ENCODE data around the gene DPEP2NB.
A peak's percentile ranks its signal among the peaks of the same experiment; 100 is the strongest.
"Not testable (repeated sequence)": the region's sequence is repeated elsewhere in the genome, so short reads cannot be mapped to it uniquely, and the experiment has no call there.

Gene DPEP2NB

GRCh38 chr16:67977005-67977404 is 38.7 kb downstream of the DPEP2NB start:
- TF ChIP-seq, protein P1, sequence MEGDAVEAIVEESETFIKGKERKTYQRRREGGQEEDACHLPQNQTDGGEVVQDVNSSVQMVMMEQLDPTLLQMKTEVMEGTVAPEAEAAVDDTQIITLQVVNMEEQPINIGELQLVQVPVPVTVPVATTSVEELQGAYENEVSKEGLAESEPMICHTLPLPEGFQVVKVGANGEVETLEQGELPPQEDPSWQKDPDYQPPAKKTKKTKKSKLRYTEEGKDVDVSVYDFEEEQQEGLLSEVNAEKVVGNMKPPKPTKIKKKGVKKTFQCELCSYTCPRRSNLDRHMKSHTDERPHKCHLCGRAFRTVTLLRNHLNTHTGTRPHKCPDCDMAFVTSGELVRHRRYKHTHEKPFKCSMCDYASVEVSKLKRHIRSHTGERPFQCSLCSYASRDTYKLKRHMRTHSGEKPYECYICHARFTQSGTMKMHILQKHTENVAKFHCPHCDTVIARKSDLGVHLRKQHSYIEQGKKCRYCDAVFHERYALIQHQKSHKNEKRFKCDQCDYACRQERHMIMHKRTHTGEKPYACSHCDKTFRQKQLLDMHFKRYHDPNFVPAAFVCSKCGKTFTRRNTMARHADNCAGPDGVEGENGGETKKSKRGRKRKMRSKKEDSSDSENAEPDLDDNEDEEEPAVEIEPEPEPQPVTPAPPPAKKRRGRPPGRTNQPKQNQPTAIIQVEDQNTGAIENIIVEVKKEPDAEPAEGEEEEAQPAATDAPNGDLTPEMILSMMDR (IDR thresholded peaks at IDR 0.05; ENCODE audit: insufficient read depth, missing control alignments), result no peak
- DNase-seq (ENCODE audit: insufficient read length, low spot score) (no peak), FAIRE-seq (no peak)

- FAIRE-seq, result no peak
- TF ChIP-seq, protein P1 (IDR thresholded peaks at IDR 0.05; ENCODE audit: insufficient read depth, missing control alignments), result no peak
- DNase-seq (ENCODE audit: insufficient read length, low spot score), result no peak
Measured at GRCh38 chr16:67976205-67976604, 39.5 kb downstream of the DPEP2NB start.

GRCh38 chr16:67975321-67976105 is 40.2 kb downstream of the DPEP2NB start:
- DNase-seq (ENCODE audit: insufficient read length, low spot score) (no peak), FAIRE-seq (no peak)
- TF ChIP-seq, protein P1 (IDR thresholded peaks at IDR 0.05; ENCODE audit: insufficient read depth, missing control alignments), result no peak

GRCh38 chr16:67972285-67972684 is 43.4 kb downstream of the DPEP2NB start:
- DNase-seq (ENCODE audit: insufficient read length, low spot score); FAIRE-seq: not testable (repeated sequence)

- no peak for DNase-seq (ENCODE audit: insufficient read length, low spot score)
- FAIRE-seq, result no peak
- TF ChIP-seq, protein P1 (IDR thresholded peaks at IDR 0.05; ENCODE audit: insufficient read depth, missing control alignments), result no peak
Measured at GRCh38 chr16:67971111-67971510, 44.6 kb downstream of the DPEP2NB start.

DNA sequence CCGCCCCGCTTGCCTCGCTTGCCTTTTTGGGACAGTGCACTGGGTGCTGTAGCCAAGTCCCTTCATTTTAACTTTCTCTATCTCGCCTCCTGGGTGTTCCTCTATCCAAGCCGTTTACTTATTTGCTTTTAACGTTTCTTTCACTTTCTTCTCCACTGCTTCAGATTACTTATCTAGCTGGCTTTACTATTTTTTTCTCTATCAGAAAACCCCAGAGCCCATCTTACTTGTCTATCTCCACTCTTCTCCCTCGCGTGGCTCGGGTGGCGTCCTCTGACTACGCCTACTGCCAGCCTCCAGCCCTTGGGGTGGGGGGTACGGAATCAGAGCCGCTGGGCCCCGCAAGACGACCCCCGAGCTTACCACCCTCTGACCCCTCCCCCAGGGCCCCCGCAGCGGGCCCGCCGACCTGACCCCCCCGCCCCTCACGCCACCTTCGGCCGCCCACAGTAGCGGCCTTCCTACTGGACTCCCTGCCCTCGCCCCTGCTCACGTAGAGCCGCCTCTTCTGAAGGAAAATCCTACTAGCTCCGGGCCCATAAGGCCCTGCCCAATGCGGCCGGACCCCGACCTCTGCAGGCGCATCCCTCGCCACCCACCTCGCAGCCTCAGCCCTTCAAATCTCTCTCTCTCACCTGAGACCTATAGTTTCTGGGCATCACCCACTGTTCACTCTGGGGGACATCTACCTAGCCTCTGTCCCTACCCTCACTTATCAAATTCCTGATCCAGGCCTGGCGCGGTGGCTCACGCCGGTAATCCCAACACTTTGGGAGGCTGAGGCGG is 46.3 kb downstream of the DPEP2NB start:
- DNase-seq (ENCODE audit: insufficient read length, low spot score) (no peak), FAIRE-seq (no peak)
- TF ChIP-seq, protein P1 (IDR thresholded peaks at IDR 0.05; ENCODE audit: insufficient read depth, missing control alignments), result no peak

- TF ChIP-seq, protein P1 (IDR thresholded peaks at IDR 0.05; ENCODE audit: insufficient read depth, missing control alignments), result no peak
- DNase-seq (ENCODE audit: insufficient read length, low spot score) (peak; percentile 76), FAIRE-seq (no peak)
Measured at GRCh38 chr16:67968400-67969253, 47.1 kb downstream of the DPEP2NB start, which contains the start of gene SLC12A4. Gene SLC12A4 (minus strand): TSS chr16:67968637. CDS start chr16:67968553, 84 bp downstream.
